ENCODE measurements around the gene CELF6. TPM values are rescaled to one million over a fixed set of nuclear protein-coding genes. Genes with fewer than 3 reads are reported as not detected.

CELF6 gene
- total RNA-seq: 1 to 10 TPM in 1 of 2 donors, under 1 TPM in 1; 0.86 to 1.0 TPM
- long read RNA-seq, partial matches to known transcripts: 0 of 1 reads
- long read RNA-seq, other reads (novel, unspliced or antisense): 1 of 1 reads

DNA sequence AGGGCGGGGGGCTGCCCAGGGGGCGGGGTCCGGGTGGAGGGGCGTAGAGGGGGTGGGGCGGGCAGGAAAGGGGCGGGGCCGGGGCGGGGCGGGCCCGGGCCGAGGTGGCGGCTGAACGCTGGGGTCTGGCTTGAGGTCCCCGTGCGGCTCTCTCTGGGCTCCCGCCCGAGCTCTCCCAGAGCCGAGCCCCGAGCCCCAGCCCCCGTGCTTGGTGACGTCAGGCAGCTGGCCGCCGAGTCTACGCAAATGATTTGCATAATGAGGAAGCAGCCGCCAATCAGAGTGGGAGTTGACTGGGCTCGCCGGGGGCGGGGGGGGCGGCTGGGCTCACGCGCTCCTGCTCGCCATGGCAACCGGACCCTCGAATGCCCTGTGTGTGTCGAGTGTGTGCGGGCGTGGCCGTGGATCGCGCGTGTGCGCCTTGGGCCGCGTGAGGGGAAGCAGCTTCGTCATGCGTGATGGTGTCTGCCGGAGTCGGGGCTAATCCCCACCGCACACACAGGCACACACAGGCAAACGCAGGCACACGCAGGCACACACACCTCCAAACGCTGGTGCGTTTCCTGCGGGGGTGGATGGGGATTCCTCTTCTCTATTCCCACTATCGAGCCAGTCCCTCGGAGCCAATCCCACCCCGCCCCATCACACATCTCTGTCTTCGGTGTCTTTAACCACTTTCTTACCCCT, at the start of gene CELF6:
Gene CELF6, minus strand, starts transcription at position 173 of the 687 bp plus-strand sequence. CDS start 283 bp downstream, outside the sequence.
- DNase-seq (peak; percentile 86), ATAC-seq (peak; percentile 85 to 91)
- intact Hi-C loops (cut with DNase I): no loop called here

DNA sequence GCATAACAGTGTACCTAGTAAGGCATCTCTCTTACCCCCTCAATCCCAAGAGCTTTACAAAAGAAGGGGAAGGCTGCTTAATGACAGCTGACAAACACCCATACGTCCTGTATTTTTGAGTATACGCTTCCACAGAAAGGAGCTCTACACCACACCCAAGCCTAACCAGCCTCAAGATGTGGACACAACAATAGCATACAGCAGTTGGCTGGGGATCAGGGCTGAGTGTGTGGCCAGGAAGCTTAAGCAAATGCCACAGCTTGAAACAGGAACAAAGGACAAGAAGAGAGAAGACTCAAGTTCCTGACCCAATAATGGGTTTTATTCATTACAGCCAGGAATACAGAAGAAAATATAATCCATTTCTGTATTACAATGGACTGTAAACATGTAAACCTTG, 48.9 kb upstream of the CELF6 start:
- intact Hi-C loops (cut with DNase I): no loop called here
- DNase-seq (peak; percentile 36), ATAC-seq (peak; percentile 47 to 86)

DNA sequence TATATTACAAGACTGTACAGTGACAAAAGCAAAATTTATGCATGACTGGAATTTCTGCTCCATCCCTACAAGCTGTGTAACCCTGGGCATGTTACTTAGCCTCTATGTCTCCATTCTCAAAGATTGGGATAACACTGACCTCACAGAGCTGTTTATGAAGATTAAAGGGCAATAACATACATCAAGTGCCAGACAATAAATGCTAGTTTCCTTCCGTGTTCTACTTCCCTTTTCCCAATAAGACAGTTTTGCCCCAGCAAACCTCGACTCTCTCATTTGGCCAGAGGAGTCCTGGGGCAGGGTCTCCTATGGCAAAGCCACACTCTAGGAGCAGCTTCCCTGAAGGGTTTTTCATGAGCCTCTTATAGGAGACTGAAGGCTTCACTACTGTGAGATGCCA, 48.4 kb upstream of the CELF6 start:
- peak in 1 of 2 donors; percentile 33 for ATAC-seq
- DNase-seq: no peak
- intact Hi-C loops (cut with DNase I): no loop called here

DNA sequence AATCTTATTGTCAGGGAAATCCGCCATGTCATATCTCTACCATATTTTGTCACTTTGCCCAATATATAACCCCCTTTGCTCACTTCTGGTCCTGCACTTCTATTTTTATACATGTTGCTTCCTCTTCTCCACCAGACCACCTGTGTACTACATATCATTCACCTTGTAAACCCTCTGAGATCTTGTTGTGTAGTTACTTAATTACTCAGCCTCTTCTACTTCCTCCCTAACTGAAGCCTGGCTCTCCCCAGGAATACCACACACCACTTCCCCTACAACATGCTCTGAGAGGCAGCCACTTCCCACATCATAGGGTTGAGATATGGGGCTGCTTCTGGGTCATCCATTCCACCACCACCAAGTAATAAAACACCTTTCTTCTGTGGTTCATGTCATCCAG, 45.9 kb upstream of the CELF6 start:
- intact Hi-C loops (cut with DNase I): no loop called here
- DNase-seq (no peak), ATAC-seq (peak in 1 of 2 donors; percentile 40)

DNA sequence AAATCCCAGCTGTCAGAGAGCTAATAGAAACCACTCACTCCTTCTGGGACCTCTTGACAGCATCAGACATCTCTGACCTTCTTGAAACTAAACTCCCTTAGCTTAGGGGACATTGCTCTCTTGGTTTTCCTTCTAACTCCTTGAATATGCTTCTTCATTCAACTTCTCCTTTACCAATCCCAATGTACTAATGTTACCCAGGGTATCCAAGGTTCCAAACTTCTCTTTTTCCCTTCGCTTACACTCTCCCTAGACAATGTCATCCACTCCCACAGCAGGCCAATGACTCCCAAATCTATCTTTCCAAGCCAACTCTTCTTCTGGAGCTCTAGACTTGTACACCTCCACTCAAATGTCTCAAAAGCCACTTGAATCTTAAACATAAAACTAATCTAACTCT, 41.2 kb upstream of the CELF6 start:
- ATAC-seq: no peak
- intact Hi-C loops (cut with DNase I): no loop called here
- no peak for DNase-seq

DNA sequence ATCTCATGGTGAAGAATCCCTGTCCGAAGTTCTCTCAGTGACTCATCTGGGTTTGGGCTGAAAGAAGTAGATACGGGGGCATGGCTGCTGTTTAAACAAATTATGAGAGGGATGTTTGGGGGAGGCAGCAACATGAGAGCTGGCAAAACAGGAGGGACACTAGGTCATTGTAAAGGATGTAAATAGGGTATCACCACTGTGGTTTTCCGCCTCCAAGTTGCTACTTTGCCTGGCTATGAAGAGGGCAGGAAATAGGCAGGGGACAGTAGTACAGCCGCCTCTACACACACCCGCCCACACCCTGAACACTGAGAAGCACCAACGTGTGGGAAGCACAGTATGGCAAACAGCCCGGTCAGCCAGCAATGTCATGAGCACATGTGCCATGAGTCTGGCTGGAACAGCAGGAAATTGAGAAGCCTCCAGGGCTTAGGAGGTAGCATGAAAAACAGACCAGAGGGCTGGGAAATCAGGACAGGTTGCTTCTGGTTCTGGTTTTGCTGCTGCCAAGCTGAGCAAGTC, 38.8 kb upstream of the CELF6 start:
- ATAC-seq: peak; percentile 82 to 89
- peak; percentile 60 for DNase-seq
- intact Hi-C loops (cut with DNase I): no loop called here

DNA sequence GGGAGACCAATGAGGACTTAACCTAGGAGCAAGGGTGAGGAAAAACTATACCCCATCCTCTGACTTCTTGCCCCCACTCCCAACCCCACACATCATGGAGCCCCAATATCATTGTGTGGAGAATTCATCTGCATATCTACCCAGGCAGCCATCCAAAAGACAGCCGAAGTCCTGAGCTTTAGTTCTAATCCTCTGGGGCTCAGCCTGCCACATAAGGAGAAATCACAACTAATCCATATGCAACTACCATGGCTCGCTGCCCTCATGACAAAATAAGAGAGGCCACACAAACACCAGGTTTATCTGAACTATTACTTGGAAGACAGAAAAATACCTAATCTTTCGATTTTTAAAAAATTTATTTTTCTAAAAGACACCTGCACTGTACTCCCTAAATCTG, 38.2 kb upstream of the CELF6 start:
- no peak for DNase-seq
- ATAC-seq: no peak
- intact Hi-C loops (cut with DNase I): no loop called here

DNA sequence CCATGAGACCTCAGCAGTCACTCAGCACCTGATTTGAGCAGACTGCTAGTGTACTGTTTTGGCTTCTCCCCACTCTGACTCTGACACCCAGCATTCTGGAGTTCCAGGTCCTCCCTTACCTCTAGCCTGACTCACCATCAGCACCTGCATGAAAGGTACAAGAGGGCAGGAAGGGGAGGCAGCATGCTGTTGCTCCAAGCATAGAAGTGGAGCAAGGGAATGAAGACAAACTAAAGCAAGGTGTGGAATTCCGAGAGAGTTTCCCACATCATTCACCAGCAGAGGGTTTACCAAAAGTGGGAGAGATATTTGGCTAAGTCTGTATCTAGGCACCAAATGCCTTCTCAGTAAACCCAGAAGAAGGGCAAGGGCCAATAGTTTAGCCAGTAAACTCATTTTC, 34.5 kb upstream of the CELF6 start:
- DNase-seq (no peak), ATAC-seq (no peak)
- intact Hi-C loops (cut with DNase I): no loop called here

DNA sequence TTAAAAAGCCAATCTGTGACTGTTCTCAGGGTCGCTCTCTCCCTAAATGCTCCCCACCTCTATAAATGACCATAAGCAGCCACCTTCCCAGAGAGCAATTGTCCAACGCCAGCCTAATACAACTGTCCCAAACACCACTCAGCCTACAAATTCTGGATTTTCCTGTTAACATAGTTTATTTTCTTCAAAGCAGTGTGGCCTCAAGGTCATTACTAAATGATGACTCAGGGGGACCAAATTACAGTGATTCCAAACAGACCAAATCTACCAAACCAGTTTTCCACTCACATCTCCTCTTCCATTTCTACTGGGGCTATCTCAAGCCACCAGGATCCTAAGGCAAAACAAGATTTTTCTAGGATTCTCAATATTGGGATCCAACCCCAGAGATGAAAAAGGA, 33.3 kb upstream of the CELF6 start:
- intact Hi-C loops (cut with DNase I): no loop called here
- no peak for ATAC-seq
- no peak for DNase-seq

DNA sequence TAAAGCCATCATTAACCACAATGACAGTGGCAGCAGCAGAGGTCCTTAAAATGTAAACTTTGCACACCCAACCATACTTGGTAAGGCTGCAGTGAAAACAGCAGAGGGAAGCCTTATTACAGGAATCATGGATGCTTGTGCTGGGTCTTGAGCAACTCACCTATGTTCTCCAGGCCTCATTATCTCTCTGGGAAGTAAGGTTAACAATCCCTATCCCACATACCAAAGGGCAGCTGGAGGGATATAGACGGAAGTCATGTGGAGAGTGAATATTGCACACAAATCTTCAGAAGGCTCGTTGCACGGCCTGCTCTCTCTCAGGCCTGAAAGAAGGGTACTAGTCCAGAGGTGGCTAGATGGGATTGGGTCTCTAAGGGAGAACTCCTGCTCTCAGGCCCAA, 25.8 kb upstream of the CELF6 start:
- intact Hi-C loops (cut with DNase I): no loop called here
- DNase-seq (no peak), ATAC-seq (no peak)

DNA sequence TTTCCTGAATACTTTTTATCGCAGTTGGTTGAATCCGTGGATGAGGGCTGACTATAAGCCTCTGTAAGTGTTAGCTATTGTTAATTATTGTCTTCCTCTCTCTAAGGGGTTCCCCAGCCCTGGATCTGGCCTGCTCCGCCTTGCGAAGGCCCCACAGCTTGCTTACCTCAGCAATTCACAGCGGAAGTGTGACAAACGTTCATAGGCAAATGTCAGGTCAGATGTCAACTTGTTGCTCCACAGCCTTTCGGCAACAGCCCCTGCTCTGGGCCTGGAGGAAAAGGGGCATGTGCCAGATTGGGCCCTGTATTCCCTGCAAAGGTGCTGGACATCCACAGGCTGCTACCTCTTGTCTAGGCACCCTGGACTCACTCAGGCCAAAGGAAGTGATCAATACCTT, 25.3 kb upstream of the CELF6 start:
- intact Hi-C loops (cut with DNase I): no loop called here
- DNase-seq (no peak), ATAC-seq (no peak)

DNA sequence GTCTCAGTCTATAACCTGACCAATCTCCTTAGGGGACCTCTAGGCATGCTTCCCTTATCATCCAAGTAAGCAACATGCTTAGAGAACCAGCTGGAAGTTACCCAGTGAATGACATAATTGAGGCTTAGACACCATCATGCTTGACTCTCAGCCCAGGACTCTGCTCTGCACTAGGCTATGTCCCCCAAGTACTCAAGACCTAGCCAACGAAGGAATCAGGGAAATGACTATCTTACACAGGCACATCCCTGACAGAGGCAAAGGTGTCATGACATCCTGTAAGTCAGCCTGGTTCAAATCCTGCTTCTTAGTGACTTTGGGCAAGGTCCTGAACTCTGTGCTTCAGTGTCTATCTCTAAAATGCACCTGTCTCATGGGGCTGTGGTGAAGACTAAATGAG, 24.6 kb upstream of the CELF6 start:
- ATAC-seq: no peak
- intact Hi-C loops (cut with DNase I): no loop called here
- DNase-seq: no peak

DNA sequence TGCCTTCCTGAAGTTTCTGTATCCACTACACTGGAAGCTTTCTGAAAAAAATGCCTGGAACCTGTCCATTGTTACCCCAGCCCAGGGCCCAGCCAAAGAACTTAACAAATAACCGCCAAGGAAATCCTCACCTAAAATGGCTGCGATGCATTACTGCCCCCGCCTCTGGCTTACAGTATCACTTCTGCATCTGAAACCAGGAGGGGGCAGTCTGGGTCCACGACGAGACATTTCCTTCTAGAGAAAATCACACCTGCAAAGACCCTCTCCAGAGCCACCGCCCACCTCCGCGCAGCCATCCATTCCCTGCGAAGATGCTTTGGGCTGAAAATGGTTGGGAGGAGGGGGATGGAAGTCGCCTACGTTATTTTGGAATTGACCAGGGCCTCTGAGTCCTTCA, 22.4 kb upstream of the CELF6 start:
- intact Hi-C loops (cut with DNase I): no loop called here
- DNase-seq: no peak

DNA sequence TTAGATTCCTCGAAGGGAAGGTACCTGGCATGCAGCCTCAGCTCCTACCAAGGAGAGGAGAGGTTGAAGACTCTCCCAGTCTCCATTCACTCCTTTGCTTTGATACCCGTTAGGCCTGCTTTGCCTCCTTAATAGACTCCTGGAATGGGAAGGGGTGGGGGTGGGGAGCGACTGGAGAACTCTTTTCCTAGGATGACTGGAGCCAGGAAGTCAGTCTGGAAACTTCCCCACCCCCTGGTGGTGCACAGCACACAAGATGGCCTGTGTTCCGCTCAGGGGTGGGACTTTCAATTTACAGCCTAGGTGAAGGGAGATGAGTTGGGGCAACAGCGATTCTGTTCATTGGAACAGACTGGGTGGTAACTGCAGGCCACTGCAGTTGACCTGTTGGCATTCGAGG, 21.4 kb upstream of the CELF6 start:
- no peak for ATAC-seq
- intact Hi-C loops (cut with DNase I): no loop called here
- no peak for DNase-seq

More for the DNA sequence above, 22.4 kb upstream of the CELF6 start:
- ATAC-seq: no peak

DNA sequence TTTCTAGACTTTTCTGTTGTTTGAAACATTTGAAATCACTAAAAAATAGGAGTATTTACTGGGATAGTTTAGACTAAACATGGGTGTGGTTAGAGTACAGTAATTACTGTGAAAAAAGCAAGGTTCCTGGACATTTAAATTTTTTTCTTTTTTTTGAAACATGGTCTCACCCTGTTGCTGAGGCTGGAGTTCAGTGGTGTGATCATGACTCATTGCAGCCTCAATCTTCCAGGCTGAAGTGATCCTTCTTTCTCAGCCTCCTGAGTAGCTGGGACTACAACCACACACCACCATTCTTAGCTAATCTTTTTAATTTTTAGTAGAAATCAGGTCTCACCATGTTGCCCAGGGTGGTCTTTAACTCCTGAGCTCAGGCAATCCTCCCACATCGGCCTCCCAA, 20.4 kb upstream of the CELF6 start:
- DNase-seq (no peak), ATAC-seq (no peak)
- intact Hi-C loops (cut with DNase I): no loop called here

DNA sequence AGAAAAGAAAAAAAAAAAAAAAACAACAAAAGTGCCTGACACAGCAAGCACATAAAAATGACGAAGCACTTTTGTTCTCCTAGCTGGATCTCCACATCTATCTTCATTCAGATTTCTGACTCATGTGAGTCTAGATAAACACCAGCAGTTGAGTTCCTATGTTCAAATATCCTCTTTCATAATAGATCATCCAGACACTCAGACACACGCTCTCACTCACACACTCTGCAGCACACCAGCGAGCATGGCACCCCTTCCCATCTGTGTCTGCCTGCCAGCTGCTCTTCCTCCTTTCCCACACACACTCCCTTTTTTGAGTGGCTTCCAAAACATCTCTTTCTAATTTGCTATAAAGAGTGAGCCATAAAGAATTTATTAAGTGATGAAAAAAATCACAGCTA, 19.8 kb upstream of the CELF6 start:
- intact Hi-C loops (cut with DNase I): no loop called here
- peak; percentile 68 to 89 for ATAC-seq
- no peak for DNase-seq

DNA sequence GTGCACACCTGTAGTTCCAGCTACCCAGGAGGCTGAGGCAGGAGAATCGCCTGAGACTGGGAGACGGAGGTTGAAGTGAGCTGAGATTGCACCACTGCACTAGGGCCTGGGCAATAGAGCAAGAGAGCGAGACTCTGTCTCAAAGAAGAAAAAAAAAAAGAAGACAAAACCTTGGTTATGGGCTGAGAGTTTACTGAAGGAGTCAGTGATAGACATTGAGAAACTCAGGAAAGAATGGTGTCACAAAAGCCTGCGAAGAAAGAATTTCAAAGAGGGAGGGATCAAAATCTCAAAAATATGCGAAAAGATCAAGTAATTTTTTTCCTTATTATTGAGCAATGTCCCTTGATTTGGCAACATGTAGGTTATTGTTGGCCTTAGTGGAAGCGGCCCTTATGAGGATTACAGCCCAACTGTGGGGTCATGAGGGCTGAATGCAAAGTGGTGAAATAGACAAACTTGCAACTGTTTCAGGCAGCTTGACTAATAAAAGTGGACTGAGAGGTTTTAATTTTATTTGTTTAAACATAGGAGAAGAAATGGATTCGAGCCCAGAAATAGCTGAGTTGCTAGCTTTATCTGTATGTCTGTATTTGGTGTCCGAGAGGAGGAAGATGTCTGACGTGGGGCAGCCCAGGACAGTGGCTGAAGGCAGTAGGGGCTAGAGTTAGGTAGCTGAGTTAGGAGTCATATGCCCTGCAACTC, 18.8 kb upstream of the CELF6 start:
- no peak for DNase-seq
- peak; percentile 61 to 80 for ATAC-seq
- intact Hi-C loops (cut with DNase I): no loop called here

DNA sequence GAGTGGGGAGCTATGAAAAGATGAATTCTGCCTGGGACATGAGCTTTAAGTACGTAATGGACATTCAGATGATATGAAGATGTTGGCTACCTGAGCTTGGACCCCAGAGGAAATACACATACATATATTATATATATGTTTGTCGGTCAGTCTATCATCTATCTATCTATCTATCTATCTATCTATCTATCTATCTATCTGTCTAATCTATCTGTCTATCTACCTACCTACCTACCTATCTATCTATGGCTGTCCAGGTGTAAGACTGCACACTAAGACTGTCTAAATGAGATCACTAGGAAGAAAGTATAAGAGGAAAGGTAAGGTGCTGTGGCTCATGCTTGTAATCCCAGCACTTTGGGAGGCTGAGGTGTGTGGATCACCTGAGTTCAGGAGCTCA, 18.2 kb upstream of the CELF6 start:
- no peak for DNase-seq
- no peak for ATAC-seq
- intact Hi-C loops (cut with DNase I): no loop called here

DNA sequence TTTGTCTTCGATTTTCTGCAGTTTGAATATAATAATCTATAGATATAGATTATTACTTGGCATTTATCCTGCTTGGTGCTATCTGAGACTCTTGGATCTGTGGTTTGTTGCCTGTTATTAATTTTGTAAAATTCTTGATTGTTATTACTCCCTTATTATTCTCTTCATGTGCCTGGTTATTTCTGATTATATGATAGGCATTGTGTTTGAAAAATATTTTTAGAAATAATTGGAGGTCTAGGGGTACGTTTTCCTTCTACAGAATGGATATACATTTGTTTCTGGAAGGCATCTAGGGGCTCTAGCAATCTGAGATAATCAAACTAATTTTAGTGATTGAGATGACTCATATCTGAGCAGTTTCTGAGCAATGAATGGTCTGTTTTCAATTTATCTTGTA, 14.9 kb upstream of the CELF6 start:
- intact Hi-C loops (cut with DNase I): no loop called here
- ATAC-seq: no peak
- no peak for DNase-seq

DNA sequence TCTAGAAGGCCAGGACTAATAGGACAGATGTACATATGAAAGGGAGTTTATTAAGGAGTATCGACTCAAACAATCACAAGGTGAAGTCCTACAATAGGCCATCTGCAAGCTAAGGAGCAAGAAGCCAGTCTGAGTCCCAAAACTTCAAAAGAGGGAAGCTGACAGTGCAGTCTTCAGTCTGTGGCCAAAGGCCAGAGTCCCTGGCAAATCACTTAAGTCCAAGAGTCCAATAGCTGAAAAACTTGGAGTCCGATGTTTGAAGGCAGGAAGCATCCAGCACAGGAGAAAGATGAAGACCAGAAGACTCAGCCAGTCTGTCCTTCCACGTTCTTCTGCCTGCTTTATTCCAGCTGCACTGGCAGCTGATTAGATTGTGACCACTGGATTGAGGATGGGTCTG, 11.1 kb upstream of the CELF6 start:
- ATAC-seq (no peak), DNase-seq (no peak)
- intact Hi-C loops (cut with DNase I): no loop called here

DNA sequence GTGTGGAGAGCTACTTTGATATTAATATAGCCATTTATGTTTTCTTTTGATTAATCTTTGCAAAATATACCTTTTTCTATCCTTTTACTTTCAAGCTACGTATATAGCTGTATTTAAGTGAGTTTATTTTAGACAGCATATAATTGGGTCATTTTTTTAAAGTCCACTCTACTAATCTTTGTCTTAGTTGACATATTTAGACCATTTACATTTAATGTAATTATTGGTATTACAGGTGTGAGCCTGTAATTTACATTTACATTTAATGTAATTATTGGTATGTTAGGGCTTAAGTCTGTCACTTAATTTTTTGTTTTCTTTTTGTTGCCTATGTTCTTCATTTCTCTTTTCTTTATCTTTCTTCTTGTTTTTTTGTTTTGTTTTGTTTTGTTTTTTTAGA, 3.8 kb upstream of the CELF6 start:
- no peak for ATAC-seq
- DNase-seq: no peak
- intact Hi-C loops (cut with DNase I): no loop called here
